ENCODE data around the gene PIAS3. TPM values are rescaled to one million over a fixed set of nuclear protein-coding genes. Genes with fewer than 3 reads are reported as not detected.

PIAS3 gene
- total and polyA plus RNA-seq, 2 experiments from 2014 or later: 35.7 to 45.4 TPM

DNA sequence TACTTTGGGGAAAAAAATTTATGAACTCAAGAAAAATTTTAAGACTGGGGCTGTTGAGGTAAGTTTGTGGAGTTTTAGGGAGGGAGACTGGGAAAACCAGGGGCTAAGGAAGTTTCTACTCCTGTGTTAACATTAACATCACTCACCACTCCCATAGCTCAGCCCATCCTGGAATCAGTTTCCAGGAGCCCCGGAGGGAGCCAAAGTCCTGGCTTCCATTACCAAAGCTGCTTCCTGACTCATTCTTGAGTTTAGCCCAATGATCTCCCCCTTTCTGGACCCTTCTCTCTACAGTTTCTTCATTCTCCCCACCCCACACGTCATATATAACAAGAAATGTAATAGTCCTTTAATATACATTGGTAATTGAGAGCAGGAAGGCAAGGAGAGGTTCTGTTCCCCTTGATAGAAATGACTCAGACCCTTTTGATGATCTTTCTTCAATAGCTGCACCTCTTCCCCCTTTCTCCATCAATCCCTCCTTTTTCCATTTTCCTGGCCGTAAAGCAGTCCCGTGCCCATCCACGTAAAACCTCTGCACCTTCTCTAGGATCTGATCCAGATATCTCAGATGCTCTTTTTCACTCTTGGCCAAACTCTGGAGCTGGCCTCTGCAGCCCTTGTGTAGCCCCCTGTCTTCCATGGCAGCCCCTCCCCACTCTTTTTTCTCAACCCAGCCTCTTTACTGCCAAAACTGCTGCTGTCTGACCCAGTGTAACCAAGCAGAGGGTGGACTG lies 4.6 kb upstream of the PIAS3 start:
- Mint-ChIP-seq H3K4me3 (no peak overlapping the region), H3K27me3 (ENCODE audit: insufficient read depth, low read depth, poor library complexity) (peaks cover 5% of the 10 kb centered on the region), H3K27ac (no peak overlapping the region), H3K9me3 (peaks cover 3% of the 10 kb centered on the region; the same call in 2 of the 3 replicates), H3K36me3 (ENCODE audit: low read depth) (peaks cover 6% of the 10 kb centered on the region; the same call in 2 of the 3 replicates), H3K4me1 (peaks cover 15% of the 10 kb centered on the region)
- H3K4me1 ChIP-seq (ENCODE audit: insufficient read depth): peaks cover 9% of the 10 kb centered on the region
- H2AFZ ChIP-seq: no peak overlapping the region
- TF ChIP-seq EZH2 (IDR thresholded peaks at IDR 0.05; ENCODE audit: low read depth, unreplicated experiment) (no peak), ZNF114 (CRISPR knock-in tag; IDR thresholded peaks at IDR 0.05) (no peak), NANOG (IDR thresholded peaks at IDR 0.05; ENCODE audit: borderline replicate concordance) (no peak), STAT1 (IDR thresholded peaks at IDR 0.05; ENCODE audit: unreplicated experiment) (no peak), ETS1 (IDR thresholded peaks at IDR 0.05) (no peak), POLR2AphosphoS5 (IDR thresholded peaks at IDR 0.05; ENCODE audit: low read depth) (no peak), CREB1 (CRISPR knock-in tag; IDR thresholded peaks at IDR 0.05; ENCODE audit: low read depth) (no peak), ZNF331 (CRISPR knock-in tag; IDR thresholded peaks at IDR 0.05; ENCODE audit: low read depth) (no peak), EZH2phosphoT487 (IDR thresholded peaks at IDR 0.05; ENCODE audit: unreplicated experiment) (no peak), JUNB (IDR thresholded peaks at IDR 0.05; ENCODE audit: unreplicated experiment) (no peak), ZNF462 (CRISPR knock-in tag; IDR thresholded peaks at IDR 0.05) (no peak)
- TF ChIP-seq, protein P1, sequence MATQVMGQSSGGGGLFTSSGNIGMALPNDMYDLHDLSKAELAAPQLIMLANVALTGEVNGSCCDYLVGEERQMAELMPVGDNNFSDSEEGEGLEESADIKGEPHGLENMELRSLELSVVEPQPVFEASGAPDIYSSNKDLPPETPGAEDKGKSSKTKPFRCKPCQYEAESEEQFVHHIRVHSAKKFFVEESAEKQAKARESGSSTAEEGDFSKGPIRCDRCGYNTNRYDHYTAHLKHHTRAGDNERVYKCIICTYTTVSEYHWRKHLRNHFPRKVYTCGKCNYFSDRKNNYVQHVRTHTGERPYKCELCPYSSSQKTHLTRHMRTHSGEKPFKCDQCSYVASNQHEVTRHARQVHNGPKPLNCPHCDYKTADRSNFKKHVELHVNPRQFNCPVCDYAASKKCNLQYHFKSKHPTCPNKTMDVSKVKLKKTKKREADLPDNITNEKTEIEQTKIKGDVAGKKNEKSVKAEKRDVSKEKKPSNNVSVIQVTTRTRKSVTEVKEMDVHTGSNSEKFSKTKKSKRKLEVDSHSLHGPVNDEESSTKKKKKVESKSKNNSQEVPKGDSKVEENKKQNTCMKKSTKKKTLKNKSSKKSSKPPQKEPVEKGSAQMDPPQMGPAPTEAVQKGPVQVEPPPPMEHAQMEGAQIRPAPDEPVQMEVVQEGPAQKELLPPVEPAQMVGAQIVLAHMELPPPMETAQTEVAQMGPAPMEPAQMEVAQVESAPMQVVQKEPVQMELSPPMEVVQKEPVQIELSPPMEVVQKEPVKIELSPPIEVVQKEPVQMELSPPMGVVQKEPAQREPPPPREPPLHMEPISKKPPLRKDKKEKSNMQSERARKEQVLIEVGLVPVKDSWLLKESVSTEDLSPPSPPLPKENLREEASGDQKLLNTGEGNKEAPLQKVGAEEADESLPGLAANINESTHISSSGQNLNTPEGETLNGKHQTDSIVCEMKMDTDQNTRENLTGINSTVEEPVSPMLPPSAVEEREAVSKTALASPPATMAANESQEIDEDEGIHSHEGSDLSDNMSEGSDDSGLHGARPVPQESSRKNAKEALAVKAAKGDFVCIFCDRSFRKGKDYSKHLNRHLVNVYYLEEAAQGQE (IDR thresholded peaks at IDR 0.05; ENCODE audit: unreplicated experiment): no peak
- TF ChIP-seq, protein P2, sequence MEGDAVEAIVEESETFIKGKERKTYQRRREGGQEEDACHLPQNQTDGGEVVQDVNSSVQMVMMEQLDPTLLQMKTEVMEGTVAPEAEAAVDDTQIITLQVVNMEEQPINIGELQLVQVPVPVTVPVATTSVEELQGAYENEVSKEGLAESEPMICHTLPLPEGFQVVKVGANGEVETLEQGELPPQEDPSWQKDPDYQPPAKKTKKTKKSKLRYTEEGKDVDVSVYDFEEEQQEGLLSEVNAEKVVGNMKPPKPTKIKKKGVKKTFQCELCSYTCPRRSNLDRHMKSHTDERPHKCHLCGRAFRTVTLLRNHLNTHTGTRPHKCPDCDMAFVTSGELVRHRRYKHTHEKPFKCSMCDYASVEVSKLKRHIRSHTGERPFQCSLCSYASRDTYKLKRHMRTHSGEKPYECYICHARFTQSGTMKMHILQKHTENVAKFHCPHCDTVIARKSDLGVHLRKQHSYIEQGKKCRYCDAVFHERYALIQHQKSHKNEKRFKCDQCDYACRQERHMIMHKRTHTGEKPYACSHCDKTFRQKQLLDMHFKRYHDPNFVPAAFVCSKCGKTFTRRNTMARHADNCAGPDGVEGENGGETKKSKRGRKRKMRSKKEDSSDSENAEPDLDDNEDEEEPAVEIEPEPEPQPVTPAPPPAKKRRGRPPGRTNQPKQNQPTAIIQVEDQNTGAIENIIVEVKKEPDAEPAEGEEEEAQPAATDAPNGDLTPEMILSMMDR (conservative IDR thresholded peaks at IDR 0.05; ENCODE audit: low read depth in 2 of 2): no peak
- DNase-seq (ENCODE audit: low spot score) (no peak), ATAC-seq (no peak)
- no peak overlapping the region for H3K4me3 ChIP-seq
- H4K20me1 ChIP-seq (replicated peaks; ENCODE audit: insufficient read depth): no peaks in the 10 kb centered on the region
- H3K9me2 ChIP-seq (ENCODE audit: insufficient read depth): 0 out of 2 replicates have a peak, but pooled peaks cover 3% of the 10 kb centered on the region
- H3F3A ChIP-seq (replicated peaks; ENCODE audit: low read depth): peaks cover 5% of the 10 kb centered on the region; the same call in 1 of the 2 replicates
- H3K27me3 ChIP-seq (ENCODE audit: insufficient read depth): no peaks in the 10 kb centered on the region
- H3K36me3 ChIP-seq (ENCODE audit: insufficient read depth): no peaks in the 10 kb centered on the region
- H3K4me2 ChIP-seq: no peak overlapping the region
- H3K79me2 ChIP-seq (replicated peaks; ENCODE audit: insufficient read depth): no peaks in the 10 kb centered on the region
- H3K27ac ChIP-seq (ENCODE audit: low read depth): no peak overlapping the region
